Bronchial epithelial cell (primary cell): ENCODE data around the gene FAM9C. TPM values are rescaled to one million over a fixed set of nuclear protein-coding genes. Genes with fewer than 3 reads are reported as not detected.
"Not testable (repeated sequence)": the region's sequence is repeated elsewhere in the genome, so short reads cannot be mapped to it uniquely, and the experiment has no call there.

Experiments used
- DNase-seq: peaks from one replicate; pipeline ENCODE4 v3.0.0-alpha.2; 2010; ENCODE audit warnings: low read depth
- FAIRE-seq: peaks from 2 replicates; lab custom pipeline; 2011; peaks lifted over from hg19 to GRCh38; lab: Jason Lieb, UNC
- H3K27me3 ChIP-seq: 2 replicates; pipeline ENCODE4 v1.5.1; 2011; ENCODE audit warnings: low read length; ENCODE audit not compliant: control insufficient read depth, insufficient read depth
- H3K36me3 ChIP-seq: 2 replicates; pipeline ENCODE4 v1.5.1; 2011; ENCODE audit warnings: low read length; ENCODE audit not compliant: control insufficient read depth, insufficient read depth
- H3K4me3 ChIP-seq: 2 replicates; pipeline ENCODE4 v1.5.1; 2011; ENCODE audit warnings: mild to moderate bottlenecking, low read depth, low read length, control low read depth
- total RNA-seq: library from RNA; depleted of rRNA; stranded (reverse); fragments of >200 nt; gene quantifications from 2 replicates; pipeline ENCODE4 v1.2.1, GENCODE V29; 2014
- TF ChIP-seq, protein P1 (sequence below): IDR thresholded peaks from 2 replicates; pipeline ENCODE4 v1.5.1; 2011; ENCODE audit warnings: mild to moderate bottlenecking, moderate library complexity, low read length, control low read depth, inconsistent platforms; ENCODE audit not compliant: insufficient read depth, severe bottlenecking

The FAM9C gene
- total RNA-seq, 1 donor from 2014 or later = not detected

- no peak overlapping the region for H3K4me3 ChIP-seq
Measured at GRCh38 chrX:13084611-13085010, 40.2 kb upstream of the FAM9C start.

DNA sequence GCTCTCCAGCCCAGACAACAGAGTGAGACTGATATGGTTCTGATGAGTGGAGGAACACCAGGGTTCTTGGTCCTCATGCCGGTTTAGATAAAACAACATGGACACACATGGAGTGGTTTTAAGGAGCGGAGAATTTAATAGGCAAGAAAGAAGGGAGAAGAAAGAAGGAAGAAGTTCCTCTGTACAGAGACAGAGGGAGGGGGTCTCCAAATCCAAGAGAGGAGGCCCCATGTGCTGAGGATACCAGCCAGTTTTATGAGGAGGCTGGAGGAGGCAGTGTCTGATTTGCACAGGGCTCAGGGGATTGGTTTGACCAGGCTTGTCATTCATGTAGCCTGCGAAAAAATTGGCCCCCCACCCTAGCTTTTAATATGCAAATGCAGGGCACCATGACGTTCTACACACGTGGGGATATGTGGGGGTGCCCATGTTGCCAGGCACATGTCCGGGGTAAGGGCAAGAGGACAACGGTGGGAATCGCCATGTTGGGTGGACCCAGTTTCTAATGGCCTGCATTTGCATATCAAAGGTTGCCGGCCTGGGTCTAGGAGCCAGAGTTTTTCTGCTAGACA is 39.4 kb upstream of the FAM9C start:
- H3K27me3 ChIP-seq, H3K36me3 ChIP-seq, DNase-seq, H3K4me3 ChIP-seq, FAIRE-seq: not testable (repeated sequence)

More at GRCh38 chrX:13084611-13085010, 40.2 kb upstream of the FAM9C start:
- Histone ChIP-seq H3K36me3 (no peaks in the 10 kb centered on the region), H3K27me3 (no peaks in the 10 kb centered on the region)
- FAIRE-seq (no peak), DNase-seq (no peak)
- TF ChIP-seq, protein P1, sequence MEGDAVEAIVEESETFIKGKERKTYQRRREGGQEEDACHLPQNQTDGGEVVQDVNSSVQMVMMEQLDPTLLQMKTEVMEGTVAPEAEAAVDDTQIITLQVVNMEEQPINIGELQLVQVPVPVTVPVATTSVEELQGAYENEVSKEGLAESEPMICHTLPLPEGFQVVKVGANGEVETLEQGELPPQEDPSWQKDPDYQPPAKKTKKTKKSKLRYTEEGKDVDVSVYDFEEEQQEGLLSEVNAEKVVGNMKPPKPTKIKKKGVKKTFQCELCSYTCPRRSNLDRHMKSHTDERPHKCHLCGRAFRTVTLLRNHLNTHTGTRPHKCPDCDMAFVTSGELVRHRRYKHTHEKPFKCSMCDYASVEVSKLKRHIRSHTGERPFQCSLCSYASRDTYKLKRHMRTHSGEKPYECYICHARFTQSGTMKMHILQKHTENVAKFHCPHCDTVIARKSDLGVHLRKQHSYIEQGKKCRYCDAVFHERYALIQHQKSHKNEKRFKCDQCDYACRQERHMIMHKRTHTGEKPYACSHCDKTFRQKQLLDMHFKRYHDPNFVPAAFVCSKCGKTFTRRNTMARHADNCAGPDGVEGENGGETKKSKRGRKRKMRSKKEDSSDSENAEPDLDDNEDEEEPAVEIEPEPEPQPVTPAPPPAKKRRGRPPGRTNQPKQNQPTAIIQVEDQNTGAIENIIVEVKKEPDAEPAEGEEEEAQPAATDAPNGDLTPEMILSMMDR = no peak

- TF ChIP-seq, protein P1 = no peak
- no peaks in the 10 kb centered on the region for H3K27me3 ChIP-seq
- H3K36me3 ChIP-seq = no peaks in the 10 kb centered on the region
- no peak overlapping the region for H3K4me3 ChIP-seq
- DNase-seq (no peak), FAIRE-seq (peak; percentile 96)
Measured at GRCh38 chrX:13082206-13083065, 38.0 kb upstream of the FAM9C start.

GRCh38 chrX:13081395-13082205 is 37.2 kb upstream of the FAM9C start:
- Histone ChIP-seq H3K36me3 (no peaks in the 10 kb centered on the region), H3K4me3 (no peak overlapping the region), H3K27me3 (no peaks in the 10 kb centered on the region)
- TF ChIP-seq, protein P1 = no peak
- no peak for DNase-seq
- no peak for FAIRE-seq

- FAIRE-seq = no peak
Measured at GRCh38 chrX:13080128-13080795, 35.8 kb upstream of the FAM9C start.

More at GRCh38 chrX:13080128-13080795, 35.8 kb upstream of the FAM9C start:
- no peak for DNase-seq
- H3K27me3 ChIP-seq = no peaks in the 10 kb centered on the region
- TF ChIP-seq, protein P1 = no peak
- no peak overlapping the region for H3K4me3 ChIP-seq
- H3K36me3 ChIP-seq = no peaks in the 10 kb centered on the region
